HG03159 (cell line): ENCODE data around the gene SCG5.

Experiments used
- ATAC-seq: cut with Tn5 transposase; IDR thresholded peaks from one replicate; pipeline ENCODE4 v1.9.1; 2021; ENCODE audit warnings: mild to moderate bottlenecking, moderate library complexity; ENCODE audit not compliant: unreplicated experiment

Gene SCG5

GRCh38 chr15:32718821-32719716 is 77.6 kb downstream of the SCG5 start:
- no peak for ATAC-seq

DNA sequence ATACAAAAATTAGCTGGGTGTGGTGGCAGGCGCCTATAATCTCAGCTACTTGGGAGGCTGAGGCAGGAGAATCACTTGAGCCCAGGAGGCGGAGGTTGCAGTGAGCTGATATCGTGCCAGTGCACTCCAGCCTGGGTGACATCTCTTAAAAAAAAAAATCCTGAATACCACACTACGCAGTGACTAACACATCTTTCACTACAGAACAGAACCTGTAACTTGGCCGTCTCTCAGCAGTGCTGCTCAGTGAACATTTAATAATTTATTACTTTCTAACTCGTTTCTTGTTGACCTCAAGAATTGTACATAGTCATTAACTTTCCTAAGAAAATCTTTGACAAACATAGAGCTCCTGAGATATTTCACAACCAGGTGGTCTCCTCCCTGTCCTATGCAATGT is 80.1 kb downstream of the SCG5 start:
- ATAC-seq: no peak

GRCh38 chr15:32722136-32722535 is 80.6 kb downstream of the SCG5 start:
- ATAC-seq: no peak

- peak; percentile 91 for ATAC-seq
Measured at GRCh38 chr15:32723171-32723948, 81.8 kb downstream of the SCG5 start.

DNA sequence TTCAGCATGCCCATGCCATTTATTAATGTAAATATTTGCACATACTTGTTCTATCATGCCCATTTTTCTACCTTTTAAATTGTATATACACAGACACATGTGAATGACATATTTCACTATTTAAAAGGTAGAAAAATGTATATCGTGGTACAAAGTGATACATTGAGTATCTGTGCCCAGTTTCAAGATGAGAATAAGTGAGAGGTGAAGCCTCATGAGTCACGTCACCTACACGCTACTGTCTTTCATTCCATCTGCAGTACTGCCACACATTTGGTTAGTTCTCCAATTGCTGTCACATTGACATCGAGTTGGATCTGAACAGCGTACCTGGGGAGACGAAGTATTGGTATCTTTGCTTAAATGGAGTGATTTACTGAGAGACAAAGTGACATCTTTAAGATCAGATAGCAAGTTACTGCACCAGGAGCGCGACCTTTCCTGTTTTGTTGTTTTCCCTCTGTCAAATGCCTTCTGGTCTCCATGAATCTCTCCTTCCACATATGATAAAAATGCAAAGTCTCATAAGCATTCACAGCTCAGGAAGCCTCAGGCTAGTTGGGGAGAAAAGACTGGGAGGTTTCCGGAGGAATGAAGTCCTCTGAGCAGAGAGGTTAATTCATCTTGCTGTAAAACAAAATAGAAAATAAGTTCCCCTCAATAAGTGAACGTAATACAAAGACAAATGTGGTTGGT is 88.3 kb downstream of the SCG5 start:
- no peak for ATAC-seq

GRCh38 chr15:32730677-32731654 is 89.5 kb downstream of the SCG5 start:
- ATAC-seq: no peak

DNA sequence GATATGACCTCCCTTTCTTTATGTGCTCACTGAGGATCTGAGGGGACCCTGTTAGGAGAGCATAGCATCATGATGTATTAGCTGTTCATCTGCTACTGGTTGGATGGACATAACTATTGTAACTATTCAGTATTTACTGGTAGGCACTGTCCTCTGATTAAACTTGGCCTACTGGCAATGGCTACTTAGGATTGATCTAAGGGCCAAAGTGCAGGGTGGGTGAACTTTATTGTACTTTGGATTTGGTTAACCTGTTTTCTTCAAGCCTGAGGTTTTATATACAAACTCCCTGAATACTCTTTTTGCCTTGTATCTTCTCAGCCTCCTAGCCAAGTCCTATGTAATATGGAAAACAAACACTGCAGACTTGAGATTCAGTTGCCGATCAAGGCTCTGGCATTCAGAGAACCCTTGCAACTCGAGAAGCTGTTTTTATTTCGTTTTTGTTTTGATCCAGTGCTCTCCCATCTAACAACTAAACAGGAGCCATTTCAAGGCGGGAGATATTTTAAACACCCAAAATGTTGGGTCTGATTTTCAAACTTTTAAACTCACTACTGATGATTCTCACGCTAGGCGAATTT is 91.2 kb downstream of the SCG5 start:
- no peak for ATAC-seq

GRCh38 chr15:32733281-32733680 is 91.8 kb downstream of the SCG5 start:
- ATAC-seq: no peak

- ATAC-seq: no peak
Measured at GRCh38 chr15:32735989-32736700, 94.6 kb downstream of the SCG5 start.

- no peak for ATAC-seq
Measured at GRCh38 chr15:32736701-32737061, 95.2 kb downstream of the SCG5 start.

DNA sequence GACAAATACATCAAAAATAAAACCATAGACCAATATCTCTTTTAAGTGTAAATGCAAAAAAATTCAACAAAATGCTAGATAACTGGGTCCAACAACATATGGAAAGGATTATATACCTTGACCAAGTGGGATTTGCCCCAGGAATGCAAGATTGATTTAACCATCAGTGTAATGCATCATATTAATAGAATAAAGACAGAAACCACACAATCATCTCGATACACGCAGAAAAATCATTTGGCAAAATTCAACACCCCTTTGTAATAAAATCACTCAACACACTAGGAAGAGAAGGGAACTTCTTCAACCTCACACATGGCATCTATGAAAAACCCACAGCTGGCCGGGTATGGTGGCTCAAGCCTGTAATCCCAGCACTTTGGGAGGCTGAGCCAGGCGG is 95.8 kb downstream of the SCG5 start:
- ATAC-seq: no peak

- ATAC-seq: no peak
Measured at GRCh38 chr15:32738666-32739065, 97.2 kb downstream of the SCG5 start.

DNA sequence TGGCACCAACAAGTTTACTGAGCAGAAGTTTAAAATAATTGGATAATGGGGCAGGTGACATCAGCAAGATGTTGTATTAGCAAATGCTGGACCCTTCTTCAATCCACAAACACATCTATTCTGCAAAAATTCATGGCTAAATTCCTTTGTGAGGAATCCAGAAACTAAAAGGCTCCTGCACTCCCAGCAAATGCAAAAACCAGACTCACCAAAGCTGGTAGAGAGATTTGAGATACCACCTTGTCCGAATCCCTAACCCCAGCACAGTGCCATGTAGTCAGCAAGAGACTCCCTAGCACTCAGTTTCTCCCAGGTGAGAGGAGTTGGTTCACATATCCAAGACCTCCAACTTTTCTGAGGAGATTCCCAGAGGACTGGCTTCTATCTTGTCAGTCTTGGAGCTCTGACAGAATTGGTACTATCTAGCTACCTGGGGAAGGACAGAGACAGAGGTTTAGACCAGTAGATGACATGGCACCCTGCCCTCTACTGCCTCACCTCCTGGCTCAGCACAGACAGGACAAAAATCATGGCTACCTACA is 98.1 kb downstream of the SCG5 start:
- ATAC-seq: no peak

DNA sequence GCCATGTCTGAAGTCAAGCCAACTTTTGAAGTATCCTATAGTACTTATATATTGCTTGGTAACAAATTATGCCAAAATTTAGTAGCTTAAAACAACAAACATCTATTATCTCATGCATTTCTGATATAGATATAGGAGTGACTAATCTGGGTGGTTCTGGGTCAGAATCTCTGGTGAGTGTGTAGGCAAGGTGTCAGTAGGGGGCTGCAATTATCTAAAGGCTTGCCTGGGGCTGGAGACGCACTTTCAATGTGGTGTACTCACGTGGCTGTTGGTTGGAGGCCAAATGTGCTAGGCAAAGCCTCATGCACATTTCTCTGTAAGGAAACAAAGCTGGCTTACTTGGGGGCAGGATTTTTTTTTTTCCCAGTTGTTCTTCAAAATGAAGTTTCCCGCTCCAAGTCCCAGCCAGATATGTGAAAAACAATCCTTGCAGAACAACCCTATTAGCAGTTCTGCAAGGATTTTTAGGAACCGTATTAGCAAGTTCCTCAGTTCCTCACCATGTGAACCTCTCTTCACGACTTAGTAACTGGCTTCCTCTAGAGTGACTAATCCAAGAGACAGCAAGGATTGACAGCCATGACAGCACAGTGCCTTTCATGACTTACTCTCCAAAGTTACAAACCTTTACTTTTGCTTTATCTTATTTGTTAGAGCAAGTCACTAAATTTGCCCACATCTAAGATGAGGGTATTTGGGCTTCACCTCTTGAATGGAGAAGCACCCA is 102.1 kb downstream of the SCG5 start:
- no peak for ATAC-seq

- no peak for ATAC-seq
Measured at GRCh38 chr15:32746116-32746857, 104.8 kb downstream of the SCG5 start.
